HL-60 (cell line): ENCODE results near the gene HOXC5.

Experiments
- DNase-seq, 2 experiments: peaks; one replicate each; pipeline ENCODE4 v3.0.0-alpha.2; 2010 to 2020; ENCODE audit warnings: low read depth in 1 of 2, low spot score in 1 of 2
- H3K27ac ChIP-seq: fragments of 250-450 bp; sonication (Bioruptor Pico); replicated peaks from 2 replicates; pipeline ENCODE4 v1.5.1; 2020; ENCODE audit warnings: mild to moderate bottlenecking, moderate library complexity
- H3K27me3 ChIP-seq: fragments of 250-450 bp; sonication (Bioruptor Pico); 2 replicates; pipeline ENCODE4 v1.5.1; 2021; ENCODE audit warnings: mild to moderate bottlenecking, moderate library complexity; ENCODE audit not compliant: insufficient read depth, poor library complexity, severe bottlenecking
- H3K4me3 ChIP-seq: replicated peaks from 2 replicates; pipeline ENCODE4 v1.5.1; 2011; ENCODE audit warnings: mild to moderate bottlenecking, control low read depth, low read length; ENCODE audit not compliant: insufficient read depth
- GABPA ChIP-seq: IDR thresholded peaks from 2 replicates; pipeline ENCODE4 v1.6.1; 2012; ENCODE audit warnings: low read depth
- POLR2AphosphoS5 ChIP-seq: IDR thresholded peaks from 2 replicates; pipeline ENCODE4 v1.6.1; 2012; ENCODE audit warnings: low read depth
- SPI1 ChIP-seq: IDR thresholded peaks from 2 replicates; pipeline ENCODE4 v1.6.1; 2012; ENCODE audit warnings: low read depth, mild to moderate bottlenecking, borderline replicate concordance
- TF ChIP-seq, protein P1 (sequence below): IDR thresholded peaks from 2 replicates; pipeline ENCODE4 v1.6.1; 2012; ENCODE audit warnings: low read depth; ENCODE audit not compliant: insufficient replicate concordance
- TF ChIP-seq, protein P2 (sequence below): IDR thresholded peaks from one replicate; pipeline ENCODE4 v1.5.1; 2011; ENCODE audit warnings: low read length, control low read depth, inconsistent platforms; ENCODE audit not compliant: insufficient read depth

HOXC5 gene

DNA sequence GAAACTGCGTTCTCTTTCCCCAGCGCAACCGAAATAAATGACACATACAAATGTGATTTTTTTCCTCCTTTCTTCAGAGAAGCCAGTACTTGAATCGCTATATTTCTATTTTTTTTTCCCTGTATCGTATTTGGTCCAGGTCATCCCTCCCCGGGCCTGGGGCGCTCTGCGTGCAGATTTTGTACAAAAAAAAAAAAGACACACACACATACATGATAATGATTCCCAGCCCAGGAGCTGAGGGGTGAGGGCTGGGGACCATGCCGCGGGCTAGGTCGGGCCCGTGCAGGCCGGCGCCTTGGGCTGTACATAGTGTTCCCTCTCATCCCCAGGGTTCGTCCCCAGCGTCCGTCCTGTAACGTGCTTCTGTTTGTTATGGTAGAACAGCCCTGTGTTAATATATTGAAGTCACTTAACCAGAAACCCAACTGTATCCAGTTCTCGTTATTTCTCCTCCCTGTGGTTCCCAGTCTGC lies 29.9 kb upstream of the HOXC5 start:
- no peak for DNase-seq
- no peak overlapping the region for H3K27ac ChIP-seq
- peaks cover 91% of the 10 kb centered on the region for H3K27me3 ChIP-seq
- H3K4me3 ChIP-seq, result no peak overlapping the region
- TF ChIP-seq, protein P1, sequence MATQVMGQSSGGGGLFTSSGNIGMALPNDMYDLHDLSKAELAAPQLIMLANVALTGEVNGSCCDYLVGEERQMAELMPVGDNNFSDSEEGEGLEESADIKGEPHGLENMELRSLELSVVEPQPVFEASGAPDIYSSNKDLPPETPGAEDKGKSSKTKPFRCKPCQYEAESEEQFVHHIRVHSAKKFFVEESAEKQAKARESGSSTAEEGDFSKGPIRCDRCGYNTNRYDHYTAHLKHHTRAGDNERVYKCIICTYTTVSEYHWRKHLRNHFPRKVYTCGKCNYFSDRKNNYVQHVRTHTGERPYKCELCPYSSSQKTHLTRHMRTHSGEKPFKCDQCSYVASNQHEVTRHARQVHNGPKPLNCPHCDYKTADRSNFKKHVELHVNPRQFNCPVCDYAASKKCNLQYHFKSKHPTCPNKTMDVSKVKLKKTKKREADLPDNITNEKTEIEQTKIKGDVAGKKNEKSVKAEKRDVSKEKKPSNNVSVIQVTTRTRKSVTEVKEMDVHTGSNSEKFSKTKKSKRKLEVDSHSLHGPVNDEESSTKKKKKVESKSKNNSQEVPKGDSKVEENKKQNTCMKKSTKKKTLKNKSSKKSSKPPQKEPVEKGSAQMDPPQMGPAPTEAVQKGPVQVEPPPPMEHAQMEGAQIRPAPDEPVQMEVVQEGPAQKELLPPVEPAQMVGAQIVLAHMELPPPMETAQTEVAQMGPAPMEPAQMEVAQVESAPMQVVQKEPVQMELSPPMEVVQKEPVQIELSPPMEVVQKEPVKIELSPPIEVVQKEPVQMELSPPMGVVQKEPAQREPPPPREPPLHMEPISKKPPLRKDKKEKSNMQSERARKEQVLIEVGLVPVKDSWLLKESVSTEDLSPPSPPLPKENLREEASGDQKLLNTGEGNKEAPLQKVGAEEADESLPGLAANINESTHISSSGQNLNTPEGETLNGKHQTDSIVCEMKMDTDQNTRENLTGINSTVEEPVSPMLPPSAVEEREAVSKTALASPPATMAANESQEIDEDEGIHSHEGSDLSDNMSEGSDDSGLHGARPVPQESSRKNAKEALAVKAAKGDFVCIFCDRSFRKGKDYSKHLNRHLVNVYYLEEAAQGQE, result no peak
- TF ChIP-seq GABPA (no peak), SPI1 (no peak)
- TF ChIP-seq, protein P2, sequence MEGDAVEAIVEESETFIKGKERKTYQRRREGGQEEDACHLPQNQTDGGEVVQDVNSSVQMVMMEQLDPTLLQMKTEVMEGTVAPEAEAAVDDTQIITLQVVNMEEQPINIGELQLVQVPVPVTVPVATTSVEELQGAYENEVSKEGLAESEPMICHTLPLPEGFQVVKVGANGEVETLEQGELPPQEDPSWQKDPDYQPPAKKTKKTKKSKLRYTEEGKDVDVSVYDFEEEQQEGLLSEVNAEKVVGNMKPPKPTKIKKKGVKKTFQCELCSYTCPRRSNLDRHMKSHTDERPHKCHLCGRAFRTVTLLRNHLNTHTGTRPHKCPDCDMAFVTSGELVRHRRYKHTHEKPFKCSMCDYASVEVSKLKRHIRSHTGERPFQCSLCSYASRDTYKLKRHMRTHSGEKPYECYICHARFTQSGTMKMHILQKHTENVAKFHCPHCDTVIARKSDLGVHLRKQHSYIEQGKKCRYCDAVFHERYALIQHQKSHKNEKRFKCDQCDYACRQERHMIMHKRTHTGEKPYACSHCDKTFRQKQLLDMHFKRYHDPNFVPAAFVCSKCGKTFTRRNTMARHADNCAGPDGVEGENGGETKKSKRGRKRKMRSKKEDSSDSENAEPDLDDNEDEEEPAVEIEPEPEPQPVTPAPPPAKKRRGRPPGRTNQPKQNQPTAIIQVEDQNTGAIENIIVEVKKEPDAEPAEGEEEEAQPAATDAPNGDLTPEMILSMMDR, result no peak

DNA sequence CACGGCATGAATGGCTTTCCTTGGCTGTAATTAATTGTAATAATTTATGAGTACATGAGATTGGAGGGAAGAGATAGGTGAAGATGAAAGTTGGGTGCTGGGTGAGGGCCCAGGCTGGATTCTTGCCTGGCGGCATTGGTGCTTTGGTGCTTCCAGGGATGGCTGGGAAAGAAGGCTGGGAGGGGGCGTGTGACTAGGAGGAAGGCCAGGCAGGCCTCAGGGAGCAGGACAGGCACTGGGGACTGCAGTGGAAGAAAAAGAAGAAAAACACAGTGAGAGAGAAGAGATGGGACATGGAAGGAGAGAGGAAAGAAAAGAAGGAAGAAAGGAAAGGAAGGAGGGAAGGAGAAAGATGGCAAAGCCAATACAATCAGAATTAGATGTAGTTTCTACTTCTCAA lies 29.2 kb upstream of the HOXC5 start:
- Histone ChIP-seq H3K27ac (no peak overlapping the region), H3K4me3 (no peak overlapping the region), H3K27me3 (peaks cover 89% of the 10 kb centered on the region)
- no peak for TF ChIP-seq SPI1
- no peak for TF ChIP-seq POLR2AphosphoS5
- TF ChIP-seq, protein P1, result no peak
- TF ChIP-seq GABPA, result no peak
- TF ChIP-seq, protein P2, result no peak
- DNase-seq, result no peak

DNA sequence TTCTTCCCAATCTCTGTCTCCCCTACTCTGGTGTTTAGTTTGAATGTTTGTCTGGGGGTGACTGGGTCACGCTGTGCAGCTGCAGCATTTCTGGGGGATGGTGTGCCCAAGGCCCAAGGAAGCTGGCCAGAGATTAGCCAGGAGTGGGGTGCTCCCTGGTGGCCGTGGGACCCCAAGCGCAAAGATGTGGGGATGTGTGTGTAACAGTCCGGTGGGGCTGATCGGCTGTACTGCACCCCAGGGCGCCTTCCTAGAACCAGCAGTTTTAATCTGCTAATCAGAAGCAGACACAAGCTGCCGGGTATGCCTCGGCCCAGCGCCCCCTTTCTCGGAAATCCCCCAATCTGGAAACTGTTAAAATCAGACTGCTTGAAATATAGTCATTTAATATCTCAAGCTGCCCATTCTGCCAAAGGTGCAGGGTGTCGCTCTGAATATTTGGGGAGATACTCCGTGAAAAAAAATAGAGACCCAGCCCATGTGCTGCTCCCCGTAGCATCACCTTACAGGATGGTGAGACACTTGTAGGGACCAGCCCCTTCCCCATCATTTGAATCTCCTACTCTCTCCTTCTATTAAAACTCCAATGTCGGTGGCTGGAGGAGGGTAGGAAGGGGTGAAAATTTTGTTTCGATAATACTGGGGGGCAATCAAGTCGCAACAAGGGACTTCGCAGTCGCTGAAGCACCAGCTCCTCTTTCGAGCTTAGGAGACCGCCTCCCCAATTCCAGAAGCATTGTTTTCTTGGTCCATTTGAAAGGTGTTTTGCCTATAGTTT lies 28.6 kb upstream of the HOXC5 start:
- TF ChIP-seq, protein P1, result no peak
- TF ChIP-seq, protein P2, result no peak
- TF ChIP-seq SPI1 (no peak), POLR2AphosphoS5 (no peak), GABPA (no peak)
- Histone ChIP-seq H3K4me3 (no peak overlapping the region), H3K27me3 (peaks cover 87% of the 10 kb centered on the region), H3K27ac (no peak overlapping the region)
- no peak for DNase-seq
